Lower lobe of right lung (tissue), 2 donors: Measurements from ENCODE around the gene NYAP2. TPM values are rescaled to one million over a fixed set of nuclear protein-coding genes. Genes with fewer than 3 reads are reported as not detected.

Experiments
- ATAC-seq, 2 donors: fragments of 200-7000 bp; cut with Tn5 transposase; one replicate each; pipeline ENCODE4 v1.9.1; 2020 to 2022; ENCODE audit warnings: mild to moderate bottlenecking in 2 of 2, moderate library complexity in 2 of 2
- DNase-seq: peaks from one replicate; pipeline ENCODE4 v3.0.0-alpha.2; 2020
- H3K27ac ChIP-seq: fragments of 200-600 bp; one replicate; pipeline ENCODE4 v1.8.0; 2022
- H3K27me3 ChIP-seq: fragments of 200-600 bp; one replicate; pipeline ENCODE4 v1.8.0; 2022; ENCODE audit warnings: low read depth
- H3K36me3 ChIP-seq: fragments of 200-600 bp; one replicate; pipeline ENCODE4 v1.8.0; 2022; ENCODE audit warnings: mild to moderate bottlenecking
- H3K4me1 ChIP-seq: fragments of 200-600 bp; one replicate; pipeline ENCODE4 v1.8.0; 2022
- H3K4me3 ChIP-seq: fragments of 200-600 bp; one replicate; pipeline ENCODE4 v1.8.0; 2022; ENCODE audit warnings: mild to moderate bottlenecking
- H3K9me3 ChIP-seq: fragments of 200-600 bp; one replicate; pipeline ENCODE4 v1.8.0; 2022
- intact Hi-C: fragments of 100-400 bp; cut with DNase I; formaldehyde crosslinking; loops from one replicate; pipeline ENCODE4 v1.11.0; 2022
- total RNA-seq: library from RNA; stranded (reverse); fragmentation: NEBNext Ultra II Directional; extraction: Animal tissue kit (Norgen Biotek cat#: 25700); gene quantifications from one replicate; pipeline ENCODE4 v1.2.1, GENCODE V29; 2021
- TF ChIP-seq, protein P1 (sequence below): fragments of 200-600 bp; IDR thresholded peaks from one replicate; pipeline ENCODE4 v1.8.0; 2022; ENCODE audit warnings: antibody characterized with exemption, mild to moderate bottlenecking
- donor health status: DM: no; HTN: yes; CAD: no; lungs with severe emphysema.

The NYAP2 gene
- total RNA-seq, 1 donor from 2014 or later: 1.1 TPM

DNA sequence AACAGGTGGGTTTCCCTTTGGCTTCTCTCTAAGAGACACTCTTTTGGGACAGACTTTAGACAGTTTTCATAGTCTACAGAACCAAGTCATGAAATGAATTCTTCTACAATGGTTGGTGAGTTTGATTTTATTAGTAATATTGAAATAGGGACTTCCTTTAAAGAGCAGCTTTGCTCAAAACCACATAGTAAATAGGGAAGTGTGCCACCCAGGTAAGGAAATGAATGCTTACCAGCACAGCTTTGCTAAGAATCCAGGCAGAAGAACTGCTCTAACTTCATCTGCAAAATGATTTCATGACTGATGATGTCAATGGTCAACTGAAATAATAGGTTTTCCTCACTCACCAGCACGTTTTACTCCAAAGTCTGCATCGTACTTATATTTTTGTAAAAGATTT, 89.2 kb downstream of the NYAP2 start:
- Histone ChIP-seq H3K4me1 (no peaks in the 10 kb centered on the region), H3K36me3 (no peaks in the 10 kb centered on the region), H3K9me3 (no peaks in the 10 kb centered on the region), H3K27ac (no peak overlapping the region), H3K27me3 (no peaks in the 10 kb centered on the region), H3K4me3 (no peak overlapping the region)
- ATAC-seq (no peak), DNase-seq (no peak)
- TF ChIP-seq, protein P1, sequence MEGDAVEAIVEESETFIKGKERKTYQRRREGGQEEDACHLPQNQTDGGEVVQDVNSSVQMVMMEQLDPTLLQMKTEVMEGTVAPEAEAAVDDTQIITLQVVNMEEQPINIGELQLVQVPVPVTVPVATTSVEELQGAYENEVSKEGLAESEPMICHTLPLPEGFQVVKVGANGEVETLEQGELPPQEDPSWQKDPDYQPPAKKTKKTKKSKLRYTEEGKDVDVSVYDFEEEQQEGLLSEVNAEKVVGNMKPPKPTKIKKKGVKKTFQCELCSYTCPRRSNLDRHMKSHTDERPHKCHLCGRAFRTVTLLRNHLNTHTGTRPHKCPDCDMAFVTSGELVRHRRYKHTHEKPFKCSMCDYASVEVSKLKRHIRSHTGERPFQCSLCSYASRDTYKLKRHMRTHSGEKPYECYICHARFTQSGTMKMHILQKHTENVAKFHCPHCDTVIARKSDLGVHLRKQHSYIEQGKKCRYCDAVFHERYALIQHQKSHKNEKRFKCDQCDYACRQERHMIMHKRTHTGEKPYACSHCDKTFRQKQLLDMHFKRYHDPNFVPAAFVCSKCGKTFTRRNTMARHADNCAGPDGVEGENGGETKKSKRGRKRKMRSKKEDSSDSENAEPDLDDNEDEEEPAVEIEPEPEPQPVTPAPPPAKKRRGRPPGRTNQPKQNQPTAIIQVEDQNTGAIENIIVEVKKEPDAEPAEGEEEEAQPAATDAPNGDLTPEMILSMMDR: no peak
- intact Hi-C loops: no loop called here

- no peak for DNase-seq
- Histone ChIP-seq H3K36me3 (no peaks in the 10 kb centered on the region), H3K27ac (no peak overlapping the region), H3K27me3 (no peaks in the 10 kb centered on the region), H3K4me1 (no peaks in the 10 kb centered on the region), H3K4me3 (no peak overlapping the region), H3K9me3 (no peaks in the 10 kb centered on the region)
- peak; percentile 30 to 70 for ATAC-seq
- intact Hi-C loops: no loop called here
- TF ChIP-seq, protein P1: no peak
Observed at GRCh38 chr2:225493420-225494099, 94.0 kb downstream of the NYAP2 start.

DNA sequence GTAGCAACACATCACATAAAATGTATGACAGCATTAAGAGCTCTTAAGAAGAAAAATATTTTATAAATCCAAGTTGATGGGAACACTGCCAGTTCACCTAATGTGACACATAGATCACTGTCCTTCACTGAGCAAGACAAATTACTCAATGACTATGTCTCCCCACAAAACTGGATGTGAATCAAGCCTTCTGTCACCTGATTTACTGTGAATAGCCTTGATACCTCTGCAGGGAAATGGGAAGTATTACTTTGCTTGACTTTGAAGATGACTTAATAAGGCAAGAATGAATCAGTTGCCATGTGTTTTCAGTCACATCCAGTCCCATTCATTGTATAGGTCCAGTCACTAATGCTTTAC, 94.6 kb downstream of the NYAP2 start:
- H3K27ac ChIP-seq: no peak overlapping the region
- ATAC-seq (peak; percentile 37 to 77), DNase-seq (no peak)
- H3K9me3 ChIP-seq: no peaks in the 10 kb centered on the region
- no peaks in the 10 kb centered on the region for H3K27me3 ChIP-seq
- H3K4me3 ChIP-seq: no peak overlapping the region
- intact Hi-C loops: no loop called here
- TF ChIP-seq, protein P1: no peak
- H3K36me3 ChIP-seq: no peaks in the 10 kb centered on the region
- H3K4me1 ChIP-seq: no peaks in the 10 kb centered on the region

DNA sequence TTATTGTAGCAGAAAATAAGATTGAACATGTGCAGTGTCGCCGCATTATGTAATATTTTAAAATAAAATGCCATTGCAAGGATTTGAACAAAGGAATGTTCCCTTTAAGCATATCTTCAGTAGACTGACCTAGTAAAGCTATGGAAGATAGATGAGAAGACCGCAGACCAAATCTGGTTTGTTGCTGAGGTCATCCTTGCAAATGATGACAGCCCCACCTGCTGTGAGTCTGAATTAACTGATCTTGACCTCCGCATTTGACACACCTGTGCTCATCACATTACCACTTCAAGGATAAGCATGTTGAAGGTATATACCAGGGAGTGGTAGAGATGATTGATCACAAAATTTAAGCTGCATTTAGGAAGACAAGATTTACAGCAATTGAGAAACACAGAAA, 96.2 kb downstream of the NYAP2 start:
- no peak overlapping the region for H3K27ac ChIP-seq
- no peak overlapping the region for H3K4me3 ChIP-seq
- DNase-seq (no peak), ATAC-seq (no peak)
- no peaks in the 10 kb centered on the region for H3K36me3 ChIP-seq
- no peaks in the 10 kb centered on the region for H3K27me3 ChIP-seq
- TF ChIP-seq, protein P1: no peak
- no peaks in the 10 kb centered on the region for H3K9me3 ChIP-seq
- intact Hi-C loops: no loop called here
- H3K4me1 ChIP-seq: no peaks in the 10 kb centered on the region

DNA sequence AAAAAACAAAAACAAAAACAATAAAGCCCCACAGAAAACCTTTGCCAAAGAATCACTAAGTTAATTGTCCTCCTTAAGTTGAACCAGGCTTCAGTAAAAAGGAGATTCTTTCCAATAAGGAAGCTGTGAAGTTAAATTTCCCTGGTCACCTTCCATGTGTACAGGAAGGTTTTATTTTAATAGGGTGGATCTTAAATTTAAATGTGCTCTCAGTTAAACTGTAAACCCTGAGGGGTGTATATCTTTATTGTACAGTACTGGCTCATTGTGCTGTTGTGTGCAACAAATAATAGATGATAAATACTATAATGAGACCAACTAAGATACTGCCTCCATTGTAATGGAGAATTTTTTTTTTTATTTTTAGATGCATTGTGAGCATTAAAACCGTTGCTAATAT, 97.1 kb downstream of the NYAP2 start:
- H3K27ac ChIP-seq: no peak overlapping the region
- no peaks in the 10 kb centered on the region for H3K9me3 ChIP-seq
- no peaks in the 10 kb centered on the region for H3K36me3 ChIP-seq
- H3K4me3 ChIP-seq: no peak overlapping the region
- DNase-seq (no peak), ATAC-seq (no peak)
- TF ChIP-seq, protein P1: no peak
- no peaks in the 10 kb centered on the region for H3K4me1 ChIP-seq
- intact Hi-C loops: no loop called here
- no peaks in the 10 kb centered on the region for H3K27me3 ChIP-seq

DNA sequence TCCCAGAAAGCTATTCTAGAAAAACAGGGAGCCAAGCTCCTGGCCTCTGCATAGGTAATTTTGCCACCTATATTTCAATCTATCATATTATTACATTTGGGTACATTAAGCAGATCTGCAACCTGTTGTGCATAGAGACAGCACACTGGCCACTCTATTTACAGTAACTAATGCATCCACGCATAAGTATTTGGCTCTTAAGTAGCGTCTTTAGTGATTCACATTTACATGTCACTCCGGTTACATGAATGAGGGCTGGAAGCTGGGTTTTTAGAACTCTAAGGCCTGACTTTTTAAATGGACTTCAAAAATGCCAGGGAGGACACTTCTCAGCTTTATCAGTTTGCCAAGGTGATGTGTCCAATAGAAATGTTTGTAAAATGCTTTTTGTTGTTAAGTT, 97.7 kb downstream of the NYAP2 start:
- ATAC-seq (no peak), DNase-seq (no peak)
- H3K27me3 ChIP-seq: no peaks in the 10 kb centered on the region
- intact Hi-C loops: no loop called here
- no peak overlapping the region for H3K4me3 ChIP-seq
- no peak overlapping the region for H3K27ac ChIP-seq
- H3K9me3 ChIP-seq: no peaks in the 10 kb centered on the region
- TF ChIP-seq, protein P1: no peak
- H3K4me1 ChIP-seq: no peaks in the 10 kb centered on the region
- no peaks in the 10 kb centered on the region for H3K36me3 ChIP-seq
